Vagina (tissue), 2 donors: ENCODE measurements around the gene CSTPP1.

ENCODE experiments used
- POLR2A ChIP-seq, 2 donors: fragments of 450-650 bp; IDR thresholded peaks; one replicate each; pipeline ENCODE4 v1.6.1; 2017; ENCODE audit warnings: antibody characterized with exemption in 2 of 2, mild to moderate bottlenecking in 2 of 2, moderate library complexity in 2 of 2
- POLR2AphosphoS5 ChIP-seq, 2 donors: sonication (generic); formaldehyde crosslinking; IDR thresholded peaks; one replicate each; pipeline ENCODE4 v1.9.0; 2017; ENCODE audit warnings: antibody characterized with exemption in 2 of 2, mild to moderate bottlenecking in 2 of 2, low read depth in 1 of 2; ENCODE audit not compliant: insufficient read depth in 1 of 2

GRCh38 chr11:47176328-47177228 is 240.0 kb downstream of the CSTPP1 start, which contains the start of gene ARFGAP2:
- TF ChIP-seq POLR2AphosphoS5 (IDR thresholded peaks at IDR 0.05; ENCODE audit: insufficient read depth in 1 of 2, low read depth in 1 of 2): peak; percentile 14 to 88
- TF ChIP-seq POLR2A (IDR thresholded peaks at IDR 0.05): peak in 1 of 2 donors; percentile 18
